Adrenal gland (tissue), 5 donors: ENCODE data around the gene RAB33A.

Experiments used
- POLR2A ChIP-seq, 2 donors: fragments of 450-650 bp; IDR thresholded peaks; one replicate each; pipeline ENCODE4 v1.6.1; 2017; ENCODE audit warnings: antibody characterized with exemption in 2 of 2, mild to moderate bottlenecking in 2 of 2, moderate library complexity in 1 of 2
- TF ChIP-seq, protein P1 (sequence below), 6 experiments: fragments of 450-650 bp in 4 of 6; fragments of 200-600 bp in 2 of 6; sonication (generic) in 1 of 6; IDR thresholded peaks; 1 replicate in 5 of 6; 2 replicates in 1 of 6; pipeline versions ENCODE4 v1.5.1 to v1.8.0; 2016 to 2021; ENCODE audit warnings: antibody characterized with exemption in 6 of 6, mild to moderate bottlenecking in 2 of 6, moderate library complexity in 1 of 6
- donor health status: DM: no; HTN: no; CAD: no.

GRCh38 chrX:130186651-130187050, 14.9 kb downstream of the RAB33A start:
- TF ChIP-seq, protein P1, sequence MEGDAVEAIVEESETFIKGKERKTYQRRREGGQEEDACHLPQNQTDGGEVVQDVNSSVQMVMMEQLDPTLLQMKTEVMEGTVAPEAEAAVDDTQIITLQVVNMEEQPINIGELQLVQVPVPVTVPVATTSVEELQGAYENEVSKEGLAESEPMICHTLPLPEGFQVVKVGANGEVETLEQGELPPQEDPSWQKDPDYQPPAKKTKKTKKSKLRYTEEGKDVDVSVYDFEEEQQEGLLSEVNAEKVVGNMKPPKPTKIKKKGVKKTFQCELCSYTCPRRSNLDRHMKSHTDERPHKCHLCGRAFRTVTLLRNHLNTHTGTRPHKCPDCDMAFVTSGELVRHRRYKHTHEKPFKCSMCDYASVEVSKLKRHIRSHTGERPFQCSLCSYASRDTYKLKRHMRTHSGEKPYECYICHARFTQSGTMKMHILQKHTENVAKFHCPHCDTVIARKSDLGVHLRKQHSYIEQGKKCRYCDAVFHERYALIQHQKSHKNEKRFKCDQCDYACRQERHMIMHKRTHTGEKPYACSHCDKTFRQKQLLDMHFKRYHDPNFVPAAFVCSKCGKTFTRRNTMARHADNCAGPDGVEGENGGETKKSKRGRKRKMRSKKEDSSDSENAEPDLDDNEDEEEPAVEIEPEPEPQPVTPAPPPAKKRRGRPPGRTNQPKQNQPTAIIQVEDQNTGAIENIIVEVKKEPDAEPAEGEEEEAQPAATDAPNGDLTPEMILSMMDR (IDR thresholded peaks at IDR 0.05) = no peak
- no peak for TF ChIP-seq POLR2A (IDR thresholded peaks at IDR 0.05)
